IMR-90 (cell line): Measurements from ENCODE around the gene DAPK1. TPM values are rescaled to one million over a fixed set of nuclear protein-coding genes. Genes with fewer than 3 reads are reported as not detected.

ENCODE experiments used
- ATAC-seq: fragments of 200-7000 bp; cut with Tn5 transposase; 2 replicates; pipeline ENCODE4 v1.9.1; 2020; ENCODE audit warnings: low read depth, mild to moderate bottlenecking, moderate library complexity
- BruUV-seq: library from RNA; stranded (reverse); fragments of 400-500 nt; replicated peaks from 2 replicates; lab custom pipeline; 2021; lab: Mats Ljungman, UMichigan
- CTCF ChIA-PET: fragments of 300-600 bp; formaldehyde crosslinking; extraction: SDS; loops from one replicate; lab custom pipeline; 2021; ENCODE audit warnings: antibody characterized with exemption; lab: Yijun Ruan, JAX
- POLR2A ChIA-PET: fragments of 300-600 bp; sonication (Branson Sonifier 250); formaldehyde crosslinking; loops from one replicate; lab custom pipeline; 2022; ENCODE audit warnings: antibody characterized with exemption; ENCODE audit not compliant: unreplicated experiment; lab: Charles Lee
- DNase-seq: peaks from one replicate; pipeline ENCODE4 v3.0.0; 2013
- H2AFZ ChIP-seq: replicated peaks from 2 replicates; pipeline ENCODE3; 2013; ENCODE audit warnings: low read length, mild to moderate bottlenecking; ENCODE audit not compliant: poor library complexity
- H2AK5ac ChIP-seq: 2 replicates; pipeline ENCODE4 v1.6.1; 2013; ENCODE audit warnings: low read depth, low read length, inconsistent platforms
- H2AK9ac ChIP-seq: replicated peaks from 2 replicates; pipeline ENCODE3; 2013; ENCODE audit warnings: mild to moderate bottlenecking, low read depth, low read length, moderate library complexity; ENCODE audit not compliant: poor library complexity
- H2BK120ac ChIP-seq: 2 replicates; pipeline ENCODE4 v1.6.1; 2013; ENCODE audit warnings: low read depth, low read length, inconsistent platforms
- H2BK15ac ChIP-seq: 3 replicates; pipeline ENCODE4 v1.6.1; 2013; ENCODE audit warnings: low read depth, low read length, inconsistent platforms
- H2BK20ac ChIP-seq: 2 replicates; pipeline ENCODE4 v1.6.1; 2013; ENCODE audit warnings: low read depth, mild to moderate bottlenecking, inconsistent platforms, low read length, moderate library complexity
- H2BK5ac ChIP-seq: 2 replicates; pipeline ENCODE4 v1.6.1; 2013; ENCODE audit warnings: mild to moderate bottlenecking, low read depth, low read length, inconsistent platforms; ENCODE audit not compliant: poor library complexity, severe bottlenecking
- H3K14ac ChIP-seq: replicated peaks from 2 replicates; pipeline ENCODE4 v1.6.1; 2013; ENCODE audit warnings: low read depth, low read length, inconsistent platforms
- H3K18ac ChIP-seq: 2 replicates; pipeline ENCODE4 v1.6.1; 2013; ENCODE audit warnings: low read depth, low read length, control low read depth
- H3K23ac ChIP-seq: 2 replicates; pipeline ENCODE4 v1.6.1; 2013; ENCODE audit warnings: low read depth, low read length, inconsistent platforms
- H3K27ac ChIP-seq: 2 replicates; pipeline ENCODE4 v1.5.1; 2013; ENCODE audit warnings: mild to moderate bottlenecking, control low read depth, low read length; ENCODE audit not compliant: insufficient read depth
- H3K27me3 ChIP-seq: 2 replicates; pipeline ENCODE4 v1.6.1; 2013; ENCODE audit warnings: low read length; ENCODE audit not compliant: control insufficient read depth, insufficient read depth
- H3K36me3 ChIP-seq: 2 replicates; pipeline ENCODE4 v1.6.1; 2013; ENCODE audit warnings: low read length, mixed read lengths; ENCODE audit not compliant: control insufficient read depth, insufficient read depth
- H3K4ac ChIP-seq: 2 replicates; pipeline ENCODE4 v1.6.1; 2013; ENCODE audit warnings: low read depth, low read length, inconsistent platforms
- H3K4me1 ChIP-seq: 2 replicates; pipeline ENCODE4 v1.6.1; 2013; ENCODE audit warnings: low read length, mixed read lengths; ENCODE audit not compliant: control insufficient read depth, insufficient read depth
- H3K4me2 ChIP-seq: 2 replicates; pipeline ENCODE4 v1.6.1; 2013; ENCODE audit warnings: low read depth, mild to moderate bottlenecking, control low read depth, low read length, moderate library complexity
- H3K4me3 ChIP-seq: 2 replicates; pipeline ENCODE4 v1.5.1; 2013; ENCODE audit warnings: low read depth, mild to moderate bottlenecking, control low read depth, low read length, moderate library complexity; ENCODE audit not compliant: insufficient read depth
- H3K56ac ChIP-seq: 2 replicates; pipeline ENCODE4 v1.6.1; 2013; ENCODE audit warnings: low read length, inconsistent platforms; ENCODE audit not compliant: insufficient read depth; ENCODE audit errors: extremely low read depth
- H3K79me1 ChIP-seq, 2 experiments: 2 replicates each; pipeline ENCODE4 v1.6.1; 2013; ENCODE audit warnings: low read length in 2 of 2, inconsistent platforms in 1 of 2, low read depth in 1 of 2
- H3K9ac ChIP-seq: 2 replicates; pipeline ENCODE4 v1.6.1; 2013; ENCODE audit warnings: low read depth, low read length, control low read depth
- H3K9me1 ChIP-seq: 2 replicates; pipeline ENCODE4 v1.6.1; 2013; ENCODE audit warnings: low read length, inconsistent platforms; ENCODE audit not compliant: insufficient read depth
- H3K9me3 ChIP-seq: 2 replicates; pipeline ENCODE4 v1.6.1; 2013; ENCODE audit warnings: low read length; ENCODE audit not compliant: control insufficient read depth, insufficient read depth
- H4K20me1 ChIP-seq: 2 replicates; pipeline ENCODE4 v1.6.1; 2013; ENCODE audit warnings: low read length, inconsistent platforms; ENCODE audit not compliant: insufficient read depth
- H4K5ac ChIP-seq: 2 replicates; pipeline ENCODE4 v1.6.1; 2013; ENCODE audit warnings: mild to moderate bottlenecking, low read depth, low read length, control low read depth
- H4K8ac ChIP-seq, 2 experiments: 2 replicates each; pipeline ENCODE4 v1.6.1; 2013; ENCODE audit warnings: low read depth in 2 of 2, low read length in 2 of 2, control low read depth in 1 of 2, inconsistent platforms in 1 of 2
- H4K91ac ChIP-seq: 2 replicates; pipeline ENCODE4 v1.6.1; 2013; ENCODE audit warnings: low read depth, low read length, inconsistent platforms; ENCODE audit not compliant: insufficient read depth
- BHLHE40 ChIP-seq: fragments of 150-350 bp; IDR thresholded peaks from 2 replicates; pipeline ENCODE4 v1.6.1; 2016; ENCODE audit warnings: mild to moderate bottlenecking, low read depth, low read length
- CEBPB ChIP-seq: IDR thresholded peaks from 2 replicates; pipeline ENCODE4 v1.6.1; 2012; ENCODE audit warnings: low read depth, low read length, improper control_type of control experiment
- CHD1 ChIP-seq: IDR thresholded peaks from 2 replicates; pipeline ENCODE4 v1.6.1; 2012; ENCODE audit warnings: low read depth, low read length, improper control_type of control experiment
- ELK1 ChIP-seq: fragments of 150-350 bp; IDR thresholded peaks from 2 replicates; pipeline ENCODE4 v1.6.1; 2016; ENCODE audit warnings: low read depth, mild to moderate bottlenecking, low read length, moderate library complexity, borderline replicate concordance
- FOS ChIP-seq: fragments of 150-350 bp; IDR thresholded peaks from 2 replicates; pipeline ENCODE4 v1.6.1; 2016; ENCODE audit warnings: low read depth, low read length
- MAFK ChIP-seq: IDR thresholded peaks from 2 replicates; pipeline ENCODE4 v1.6.1; 2012; ENCODE audit warnings: low read depth, low read length, improper control_type of control experiment
- MAZ ChIP-seq: IDR thresholded peaks from 2 replicates; pipeline ENCODE4 v1.6.1; 2012; ENCODE audit warnings: low read depth, mild to moderate bottlenecking, low read length, improper control_type of control experiment, moderate library complexity, borderline replicate concordance
- MXI1 ChIP-seq: IDR thresholded peaks from 2 replicates; pipeline ENCODE4 v1.6.1; 2012; ENCODE audit warnings: low read depth, mild to moderate bottlenecking, low read length, moderate library complexity, borderline replicate concordance
- NFE2L2 ChIP-seq: fragments of 150-350 bp; IDR thresholded peaks from 2 replicates; pipeline ENCODE4 v1.6.1; 2016; ENCODE audit warnings: low read depth, mild to moderate bottlenecking, low read length
- POLR2A ChIP-seq: IDR thresholded peaks from 2 replicates; pipeline ENCODE4 v1.6.1; 2012; ENCODE audit warnings: mild to moderate bottlenecking, low read depth, low read length
- RAD21 ChIP-seq: IDR thresholded peaks from 2 replicates; pipeline ENCODE4 v1.6.1; 2012; ENCODE audit warnings: low read length, improper control_type of control experiment
- RCOR1 ChIP-seq: IDR thresholded peaks from 2 replicates; pipeline ENCODE4 v1.6.1; 2012; ENCODE audit warnings: mild to moderate bottlenecking, low read length, improper control_type of control experiment; ENCODE audit not compliant: insufficient replicate concordance
- RFX5 ChIP-seq: IDR thresholded peaks from 2 replicates; pipeline ENCODE4 v1.8.0; 2012; ENCODE audit warnings: low read depth, mild to moderate bottlenecking, low read length, moderate library complexity
- SMC3 ChIP-seq: fragments of 150-350 bp; IDR thresholded peaks from 2 replicates; pipeline ENCODE4 v1.6.1; 2016; ENCODE audit warnings: low read depth, mild to moderate bottlenecking, antibody characterized with exemption, low read length, moderate library complexity
- WGBS, 2 experiments: methylation state at CpG; one replicate each; pipeline versions ENCODE4 v1.1.5 to v1.1.7; 2013; ENCODE audit warnings: missing lambda C conversion rate in 2 of 2; ENCODE audit not compliant: insufficient read length in 1 of 2; ENCODE audit errors: extremely low coverage in 2 of 2; 5-methylcytosine and 5-hydroxymethylcytosine counted together
- dilution Hi-C: fragments of 300-500 bp; cut with HindIII; formaldehyde crosslinking; loops from one replicate; pipeline ENCODE4 v1.14.3; 2018; ENCODE audit warnings: low sequenced_read_pairs; ENCODE audit not compliant: unreplicated experiment
- in situ Hi-C: fragments of 300-500 bp; cut with MboI; formaldehyde crosslinking; loops from 3 replicates; pipeline ENCODE4 v1.14.3; 2019; ENCODE audit warnings: low sequenced_read_pairs, inconsistent platforms, mixed read lengths
- intact Hi-C: fragments of 100-400 bp; cut with micrococcal nuclease; formaldehyde crosslinking; loops from 2 replicates; pipeline ENCODE4 v1.10.0; 2022
- polyA plus RNA-seq, 3 experiments: library from polyadenylated mRNA; depleted of rRNA; stranded (reverse); fragments of >200 nt; gene quantifications; 2 replicates each; pipeline ENCODE4 v1.2.3, GENCODE V29; 2012; ENCODE audit warnings: low replicate concordance in 1 of 3
- total RNA-seq: library from RNA; depleted of rRNA; stranded (reverse); fragments of >200 nt; gene quantifications from 2 replicates; pipeline ENCODE4 v1.2.3, GENCODE V29; 2012
- TF ChIP-seq, protein P1 (sequence below): fragments of 150-350 bp; IDR thresholded peaks from 2 replicates; pipeline ENCODE4 v1.6.1; 2017; ENCODE audit warnings: mild to moderate bottlenecking, antibody characterized with exemption, low read length, low read depth

DAPK1 gene
- total and polyA plus RNA-seq, 2 of the 4 experiments (the other 2 are of a cell fraction), result under 0.01 to 0.03 TPM

DNA sequence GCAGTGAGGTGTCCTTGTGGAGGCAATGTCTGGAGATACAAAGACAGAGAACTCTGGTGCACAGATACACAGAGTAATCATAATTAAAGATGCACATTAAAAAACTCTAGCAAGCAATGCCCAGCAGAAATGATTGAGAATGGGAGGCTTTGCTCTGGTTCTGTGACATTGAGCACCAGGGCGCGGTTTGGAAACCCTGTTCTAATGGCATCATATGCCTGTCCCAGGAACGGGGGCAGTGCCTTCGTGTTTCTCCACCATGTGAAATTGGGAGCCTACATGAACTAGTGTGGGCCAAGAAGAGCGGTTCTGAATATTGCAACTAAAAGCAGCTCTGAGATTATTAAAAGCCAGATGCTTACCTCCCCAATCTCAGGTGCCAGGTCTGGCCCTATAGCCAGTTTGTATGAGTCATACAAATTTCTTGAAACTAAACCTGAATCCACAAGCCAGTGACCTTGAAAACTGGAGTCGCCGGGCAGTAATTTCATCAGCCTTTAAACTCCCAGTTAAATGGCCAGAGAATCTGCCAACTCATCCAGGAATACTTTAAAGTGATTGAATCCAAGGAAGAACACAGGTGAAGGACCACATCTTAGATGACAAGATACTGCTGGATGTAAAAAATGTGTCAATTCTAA is 206.1 kb downstream of the DAPK1 start:
- Histone ChIP-seq H4K5ac (no peak overlapping the region), H3K79me1 (no peaks in the 10 kb centered on the region), H2AK5ac (no peak overlapping the region), H3K4me2 (no peak overlapping the region), H3K36me3 (no peaks in the 10 kb centered on the region), H3K9me1 (no peaks in the 10 kb centered on the region; the same call in 1 of the 2 replicates), H4K8ac (no peak overlapping the region), H3K4me1 (no peaks in the 10 kb centered on the region; the same call in 1 of the 2 replicates), H2BK15ac (no peak overlapping the region), H4K20me1 (no peaks in the 10 kb centered on the region), H3K9ac (no peak overlapping the region), H3K14ac (no peak overlapping the region), H3K27me3 (no peaks in the 10 kb centered on the region), H4K91ac (no peak overlapping the region), H2BK5ac (no peak overlapping the region), H2AK9ac (no peak overlapping the region), H3K9me3 (no peaks in the 10 kb centered on the region), H2BK20ac (no peak overlapping the region), H3K4ac (no peak overlapping the region), H3K18ac (no peak overlapping the region), H3K56ac (no peak overlapping the region), H2BK120ac (no peak overlapping the region), H3K4me3 (no peak overlapping the region), H3K27ac (no peak overlapping the region), H2AFZ (no peak overlapping the region), H3K23ac (no peak overlapping the region)
- intact Hi-C loops (no loop called here), in situ Hi-C loops (loop anchor here (25.0 kb wide), 1 partner anchor 859 kb away; no protein-coding TSS in a partner anchor), dilution Hi-C loops (no loop called here)
- CTCF ChIA-PET, result interaction anchor here (0.7 to 1.4 kb wide), 2 partner anchors 11 to 17 kb away, joined by 3 read pairs; no protein-coding TSS in a partner anchor
- POLR2A ChIA-PET, result no interaction called here
- TF ChIP-seq RAD21 (no peak), SMC3 (no peak), BHLHE40 (no peak), MXI1 (no peak), FOS (no peak), RCOR1 (no peak), MAFK (no peak), MAZ (no peak), NFE2L2 (no peak), ELK1 (no peak), RFX5 (no peak), CHD1 (no peak), POLR2A (no peak), CEBPB (no peak)
- TF ChIP-seq, protein P1, sequence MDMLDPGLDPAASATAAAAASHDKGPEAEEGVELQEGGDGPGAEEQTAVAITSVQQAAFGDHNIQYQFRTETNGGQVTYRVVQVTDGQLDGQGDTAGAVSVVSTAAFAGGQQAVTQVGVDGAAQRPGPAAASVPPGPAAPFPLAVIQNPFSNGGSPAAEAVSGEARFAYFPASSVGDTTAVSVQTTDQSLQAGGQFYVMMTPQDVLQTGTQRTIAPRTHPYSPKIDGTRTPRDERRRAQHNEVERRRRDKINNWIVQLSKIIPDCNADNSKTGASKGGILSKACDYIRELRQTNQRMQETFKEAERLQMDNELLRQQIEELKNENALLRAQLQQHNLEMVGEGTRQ, result no peak
- no peak for DNase-seq
- WGBS, 2 experiments, result 93% methylated on average over 2 of the region's 7 CpGs; no CpG with 5 or more reads in 1 of the 2 experiments
- no peak for ATAC-seq
- BruUV-seq, result no TSS peak
